LHCN-M2 (cell line): Measurements from ENCODE around the gene CACNB1. TPM values are rescaled to one million over a fixed set of nuclear protein-coding genes. Genes with fewer than 3 reads are reported as not detected.
A peak's percentile ranks its signal among the peaks of the same experiment; 100 is the strongest.
"Not testable (repeated sequence)": the region's sequence is repeated elsewhere in the genome, so short reads cannot be mapped to it uniquely, and the experiment has no call there.

ENCODE experiments used
- DNase-seq: peaks from one replicate; pipeline ENCODE4 v3.0.0-alpha.2; 2012; ENCODE audit warnings: low read depth
- total RNA-seq: library from RNA; depleted of rRNA; stranded (reverse); fragments of >200 nt; gene quantifications from 2 replicates; pipeline ENCODE4 v1.2.3, GENCODE V29; 2014

CACNB1 gene
- total RNA-seq, 1 experiment from 2014 or later, result 4.0 TPM

GRCh38 chr17:39175695-39176093 is 21.8 kb downstream of the CACNB1 start:
- peak; percentile 68 for DNase-seq

GRCh38 chr17:39174920-39175694 is 22.4 kb downstream of the CACNB1 start:
- DNase-seq, result peak; percentile 48

DNA sequence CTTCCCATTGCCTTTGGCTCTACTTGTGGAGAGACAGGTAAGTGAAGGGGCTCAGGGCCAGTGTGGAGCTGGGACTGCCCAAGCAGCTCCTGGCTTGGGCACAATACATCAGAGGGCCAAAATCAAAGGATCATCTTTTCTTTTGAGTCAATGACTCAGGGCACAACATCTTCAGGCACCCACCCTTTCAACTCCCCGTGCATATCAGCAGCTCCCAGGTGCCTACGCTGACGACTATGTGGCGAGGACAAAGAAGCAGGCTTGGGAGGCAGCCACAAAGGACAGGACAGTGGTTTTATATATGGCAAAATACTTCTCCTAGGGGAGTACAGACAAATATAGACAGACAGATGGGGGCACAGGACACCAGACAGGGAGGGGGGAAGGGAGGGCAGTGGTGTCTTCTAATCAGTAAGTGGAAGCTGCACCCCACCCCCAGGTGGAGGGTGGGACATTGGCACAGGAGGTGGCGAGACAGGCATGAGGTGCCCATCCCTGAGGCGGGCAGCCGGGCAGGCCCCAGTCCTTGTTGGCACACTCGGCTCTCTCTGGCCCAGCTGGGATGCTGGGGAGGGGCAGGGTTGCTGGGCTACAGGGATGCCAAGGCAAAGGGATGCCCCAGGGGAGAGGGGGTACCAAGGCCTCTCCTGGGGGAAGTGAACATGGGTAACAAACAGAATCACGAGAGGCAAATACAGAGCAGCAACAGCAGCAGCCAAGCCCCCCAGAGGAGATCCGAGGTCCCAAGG is 23.8 kb downstream of the CACNB1 start:
- DNase-seq, result no peak

DNA sequence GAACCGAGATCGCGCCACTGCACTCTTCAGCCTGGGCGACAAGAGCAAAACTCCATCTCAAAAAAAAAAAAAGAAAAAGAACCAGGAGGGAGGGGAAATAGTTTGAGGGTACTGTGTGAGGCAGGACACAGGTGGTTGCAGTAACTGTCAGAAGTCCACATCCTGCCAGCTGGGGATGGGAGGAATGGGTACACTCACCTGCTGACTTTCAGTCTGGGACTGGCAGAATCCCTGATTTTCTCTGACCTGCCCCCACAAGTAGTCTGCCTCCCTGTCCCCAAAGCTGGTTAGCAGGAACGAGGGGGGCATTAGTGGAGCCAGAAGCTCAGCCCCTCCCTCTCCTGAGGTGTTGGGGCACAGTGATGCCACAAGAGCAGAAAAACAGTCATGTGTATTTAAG is 24.4 kb downstream of the CACNB1 start:
- no peak for DNase-seq

- no peak for DNase-seq
Measured at GRCh38 chr17:39171933-39172332, 25.5 kb downstream of the CACNB1 start.

DNA sequence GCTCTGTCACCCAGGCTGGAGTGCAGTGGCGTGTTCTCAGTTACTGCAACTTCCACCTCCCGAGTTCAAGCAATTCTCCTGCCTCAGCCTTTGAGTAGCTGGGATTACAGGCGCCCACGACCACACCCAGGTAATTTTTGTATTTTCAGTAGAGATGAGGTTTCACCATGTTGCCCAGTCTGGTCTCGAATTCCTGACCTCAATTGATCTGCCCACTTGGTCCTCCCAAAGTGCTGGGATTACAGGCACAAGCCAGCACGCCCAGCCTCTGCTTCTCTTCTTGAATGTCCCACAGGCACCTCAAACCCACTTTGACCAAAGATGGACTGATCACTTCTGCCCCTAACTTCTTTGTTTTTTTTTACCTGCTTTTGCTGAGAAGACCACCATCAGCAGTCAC is 26.9 kb downstream of the CACNB1 start:
- DNase-seq, result no peak

DNA sequence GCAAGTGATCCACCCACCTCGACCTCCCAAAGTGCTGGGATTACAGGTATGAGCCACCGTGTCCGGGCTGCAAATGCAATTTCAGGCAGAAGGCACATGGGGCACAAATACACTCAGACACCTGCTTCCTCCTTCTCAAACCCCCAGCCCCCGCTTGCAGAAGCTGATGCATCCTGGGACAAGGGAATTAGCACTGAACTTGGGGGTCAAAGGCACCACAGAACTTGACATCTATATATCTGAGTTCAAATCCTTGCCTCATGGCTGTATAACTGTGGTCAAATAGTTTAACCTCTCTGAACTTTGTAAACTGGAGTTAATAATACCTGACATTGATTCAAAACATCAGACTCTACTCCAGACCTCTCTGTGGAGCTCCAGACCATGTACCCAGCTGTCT is 27.4 kb downstream of the CACNB1 start:
- no peak for DNase-seq

- no peak for DNase-seq
Measured at GRCh38 chr17:39169518-39169917, 28.0 kb downstream of the CACNB1 start.

GRCh38 chr17:39169101-39169500 is 28.4 kb downstream of the CACNB1 start:
- no peak for DNase-seq

- not testable (repeated sequence) for DNase-seq
Measured at GRCh38 chr17:39168503-39168902, 29.0 kb downstream of the CACNB1 start.

DNA sequence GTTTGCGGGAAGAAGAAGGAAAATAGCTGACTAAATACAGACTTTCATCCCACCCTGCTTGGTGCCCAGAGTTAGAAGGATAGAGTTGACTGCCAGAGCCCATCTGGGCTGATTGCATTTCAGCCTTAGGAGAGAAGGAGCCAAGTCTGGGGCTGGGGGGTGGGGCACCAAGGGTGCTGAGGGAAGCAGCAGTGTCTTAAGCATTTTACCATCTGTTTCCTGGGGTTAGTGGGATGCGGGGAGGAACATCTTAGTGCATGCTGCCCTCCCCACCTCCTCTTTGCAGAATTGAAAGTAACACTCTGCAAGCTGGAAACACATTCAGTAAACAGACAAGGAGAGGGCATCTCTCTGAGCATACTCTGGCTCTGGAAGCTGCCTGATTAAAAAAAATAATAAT is 30.0 kb downstream of the CACNB1 start:
- DNase-seq, result no peak

DNA sequence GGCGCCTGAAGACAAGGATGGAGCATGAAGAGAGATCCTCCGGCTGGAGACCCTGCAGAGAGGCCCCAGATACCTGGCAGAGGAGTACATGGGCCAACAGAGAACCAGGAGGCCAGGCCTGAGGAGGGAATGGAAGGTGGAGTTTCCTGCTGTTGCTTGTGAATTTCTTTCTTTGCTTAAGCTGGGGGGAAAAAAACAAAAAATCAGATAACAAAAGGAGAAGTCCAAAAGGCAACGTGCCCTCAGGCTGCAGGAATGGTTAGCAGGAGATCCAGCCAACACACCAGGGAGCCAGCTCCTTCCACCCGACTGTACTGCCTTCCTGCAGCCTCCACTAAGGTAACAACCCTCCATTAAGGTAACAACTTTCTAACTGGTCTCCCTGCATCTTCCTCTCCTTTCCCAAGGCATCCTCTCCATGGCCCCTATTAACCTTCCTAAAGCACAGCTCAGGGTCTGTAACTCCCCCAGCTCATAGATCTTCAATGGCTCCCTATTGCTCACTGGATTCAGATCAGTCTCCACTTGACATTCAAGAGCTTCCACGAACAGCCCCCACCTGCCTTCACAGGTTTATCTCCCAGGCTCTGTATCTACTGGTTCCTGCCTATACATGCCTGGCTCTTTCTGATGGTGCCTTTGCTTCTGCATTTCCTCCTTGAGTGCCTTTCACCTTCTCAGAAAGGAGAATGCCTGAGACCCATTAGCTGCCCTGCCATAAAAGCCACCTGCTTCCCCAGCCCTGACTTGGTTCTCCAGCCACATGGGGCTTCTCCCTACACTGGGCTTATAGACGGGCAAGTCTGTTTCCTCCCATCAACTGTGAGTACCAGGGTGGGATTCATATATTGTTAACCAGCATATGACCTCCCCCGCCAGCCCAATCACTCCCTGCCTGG is 30.8 kb downstream of the CACNB1 start:
- DNase-seq, result no peak

DNA sequence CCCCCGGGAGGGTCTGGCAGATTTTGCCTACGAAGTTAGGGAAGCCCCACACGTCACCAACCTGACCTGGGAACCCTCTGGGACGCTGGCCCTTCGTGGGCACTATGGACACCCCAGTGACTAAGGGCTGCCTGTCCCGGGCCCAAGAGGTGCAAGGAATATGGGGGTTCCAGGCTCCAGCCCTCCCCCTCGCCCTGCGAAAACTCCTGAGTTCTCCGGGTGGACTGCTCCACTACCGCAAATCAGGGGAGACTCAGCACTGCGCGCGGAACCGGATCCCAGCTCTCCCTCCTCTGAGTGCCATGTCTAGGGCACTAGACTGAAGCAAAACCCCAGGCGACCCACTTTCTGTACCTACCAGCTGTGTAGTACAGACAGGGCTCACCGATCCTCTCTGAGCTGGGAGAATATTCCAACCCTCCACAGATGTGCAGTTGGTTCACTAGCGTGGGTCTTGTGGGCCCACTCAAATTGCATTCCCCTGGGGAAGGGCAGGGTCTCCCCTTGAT is 31.6 kb downstream of the CACNB1 start, which contains the start of gene ARL5C:
ARL5C (minus strand) TSS at position 321 of the 509 bp plus-strand sequence. CDS start 401 bp downstream, outside the sequence.
- no peak for DNase-seq

DNA sequence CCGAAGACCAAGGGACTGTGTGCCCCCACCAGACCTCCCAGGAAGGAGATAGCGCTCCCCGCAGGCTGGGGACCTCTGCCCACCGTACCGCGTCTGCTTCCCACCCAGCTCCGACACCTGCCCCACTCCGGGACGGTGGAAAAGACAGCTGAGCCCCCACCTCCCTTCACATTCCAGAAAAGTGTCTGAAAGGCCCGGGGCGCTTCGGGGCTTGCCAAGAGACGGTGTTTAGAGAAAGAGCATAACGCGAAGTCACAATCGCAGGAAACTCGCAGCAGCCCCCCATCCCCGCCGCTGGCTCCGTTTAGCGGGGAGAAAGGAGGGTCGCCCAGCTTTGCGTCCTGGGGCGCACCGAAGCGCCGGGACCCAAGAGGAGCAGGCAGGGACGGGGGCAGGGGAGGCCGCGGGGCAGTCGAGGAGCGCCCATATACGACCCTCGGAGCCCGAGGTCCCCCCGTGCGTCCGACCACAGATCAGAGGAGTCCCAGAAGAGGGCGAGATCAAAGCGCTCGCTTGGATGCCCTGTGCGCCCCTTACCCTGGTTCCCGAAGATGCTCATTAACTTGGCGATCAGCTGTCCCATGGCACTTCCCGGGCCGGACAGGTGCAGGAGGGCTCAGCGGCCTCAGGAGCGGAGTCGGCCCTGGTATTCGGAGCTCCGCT is 32.2 kb downstream of the CACNB1 start:
- no peak for DNase-seq

DNA sequence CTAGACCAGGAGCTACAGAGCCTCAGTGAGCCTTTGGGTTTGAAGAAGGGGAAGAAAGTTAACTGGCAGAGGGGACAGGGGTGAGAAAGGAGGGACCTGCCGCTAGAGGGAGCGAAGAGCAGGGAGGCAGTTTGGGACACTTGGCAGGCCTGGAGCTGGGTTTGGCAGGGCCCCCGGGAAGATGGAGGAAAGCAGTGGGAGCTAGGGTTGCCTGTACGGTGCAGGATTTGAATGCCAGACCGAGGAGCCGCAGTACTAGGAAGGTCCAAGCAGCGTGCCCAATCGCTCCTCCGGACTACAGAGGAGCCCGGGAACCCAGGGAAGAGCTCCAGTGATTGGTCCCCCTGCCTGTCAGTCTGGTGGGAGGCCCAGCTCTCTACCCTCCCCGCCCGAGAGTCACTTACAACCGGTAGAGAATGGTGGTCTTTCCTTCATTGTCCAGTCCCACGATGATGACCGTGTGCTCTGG is 32.8 kb downstream of the CACNB1 start:
- DNase-seq, result peak; percentile 89

DNA sequence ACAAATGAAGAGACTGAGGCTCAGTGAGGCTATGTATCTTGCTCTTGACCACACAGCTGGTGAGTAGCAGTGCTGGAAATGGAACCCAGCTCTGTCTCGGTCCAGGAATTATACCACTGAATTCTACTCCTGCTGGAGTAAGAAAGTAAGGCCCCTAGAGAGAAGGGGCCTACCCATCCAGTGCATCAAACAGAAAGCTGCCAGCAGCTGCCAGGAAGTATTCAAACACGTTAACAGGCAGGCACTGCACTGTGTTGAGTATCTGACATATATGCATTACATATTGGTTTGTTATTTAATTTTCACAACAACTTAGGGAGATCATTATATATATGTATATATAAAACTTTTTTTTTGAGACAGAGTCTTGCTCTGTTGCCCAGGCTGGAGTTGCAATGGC is 35.5 kb downstream of the CACNB1 start:
- no peak for DNase-seq

- no peak for DNase-seq
Measured at GRCh38 chr17:39158623-39159022, 38.8 kb downstream of the CACNB1 start.

- DNase-seq, result no peak
Measured at GRCh38 chr17:39156491-39156890, 41.0 kb downstream of the CACNB1 start.

GRCh38 chr17:39155654-39156053 is 41.8 kb downstream of the CACNB1 start:
- DNase-seq, result no peak

- peak; percentile 91 for DNase-seq
Measured at GRCh38 chr17:39153599-39154051, 43.8 kb downstream of the CACNB1 start.
